ENCODE measurements around the gene RAB31. TPM values are rescaled to one million over a fixed set of nuclear protein-coding genes. Genes with fewer than 3 reads are reported as not detected.

The RAB31 gene
- total RNA-seq, 1 donor from 2014 or later, result 36.8 TPM

GRCh38 chr18:9721893-9722550 is 13.9 kb downstream of the RAB31 start:
- TF ChIP-seq CTCF (IDR thresholded peaks at IDR 0.05), result no peak
- Histone ChIP-seq H3K4me1 (peaks cover 0 to 2% of the 10 kb centered on the region in 2 donors), H3K9me3 (no peaks in the 10 kb centered on the region), H3K27me3 (no peaks in the 10 kb centered on the region), H3K27ac (no peak overlapping the region), H3K4me3 (no peak overlapping the region), H3K36me3 (peaks cover 0 to 12% of the 10 kb centered on the region in 2 donors)
- DNase-seq (ENCODE audit: low spot score in 2 of 2), result no peak
- intact Hi-C loops (cut with DNase I), result no loop called here

GRCh38 chr18:9722691-9723090 is 14.6 kb downstream of the RAB31 start:
- Histone ChIP-seq H3K27ac (no peak overlapping the region), H3K4me3 (no peak overlapping the region), H3K27me3 (no peaks in the 10 kb centered on the region), H3K36me3 (peaks cover 0 to 12% of the 10 kb centered on the region in 2 donors), H3K9me3 (no peaks in the 10 kb centered on the region), H3K4me1 (peaks cover 0 to 2% of the 10 kb centered on the region in 2 donors)
- intact Hi-C loops (cut with DNase I), result no loop called here
- TF ChIP-seq CTCF (IDR thresholded peaks at IDR 0.05), result no peak
- DNase-seq (ENCODE audit: low spot score in 2 of 2), result no peak

GRCh38 chr18:9724797-9725585 is 16.9 kb downstream of the RAB31 start:
- TF ChIP-seq CTCF (IDR thresholded peaks at IDR 0.05), result no peak
- peaks cover 0 to 12% of the 10 kb centered on the region in 2 donors for H3K36me3 ChIP-seq
- H3K27ac ChIP-seq, result no peak overlapping the region
- no peak for DNase-seq (ENCODE audit: low spot score in 2 of 2)
- no peak overlapping the region for H3K4me3 ChIP-seq
- no peaks in the 10 kb centered on the region for H3K27me3 ChIP-seq
- intact Hi-C loops (cut with DNase I), result no loop called here
- H3K9me3 ChIP-seq, result no peaks in the 10 kb centered on the region
- peaks cover 0 to 2% of the 10 kb centered on the region in 2 donors for H3K4me1 ChIP-seq

- no peaks in the 10 kb centered on the region for H3K4me1 ChIP-seq
- DNase-seq (ENCODE audit: low spot score in 2 of 2), result no peak
- no peak overlapping the region for H3K27ac ChIP-seq
- intact Hi-C loops (cut with DNase I), result no loop called here
- TF ChIP-seq CTCF (IDR thresholded peaks at IDR 0.05), result no peak
- H3K4me3 ChIP-seq, result no peak overlapping the region
- H3K36me3 ChIP-seq, result peaks cover 0 to 12% of the 10 kb centered on the region in 2 donors
- H3K27me3 ChIP-seq, result no peaks in the 10 kb centered on the region
- no peaks in the 10 kb centered on the region for H3K9me3 ChIP-seq
Observed at GRCh38 chr18:9726175-9726574, 18.1 kb downstream of the RAB31 start.

- Histone ChIP-seq H3K27me3 (no peaks in the 10 kb centered on the region), H3K36me3 (peaks cover 0 to 12% of the 10 kb centered on the region in 2 donors), H3K9me3 (no peaks in the 10 kb centered on the region), H3K4me1 (no peaks in the 10 kb centered on the region), H3K27ac (no peak overlapping the region), H3K4me3 (no peak overlapping the region)
- DNase-seq (ENCODE audit: low spot score in 2 of 2), result peak in 1 of 2 donors; percentile 56
- TF ChIP-seq CTCF (IDR thresholded peaks at IDR 0.05), result no peak
- intact Hi-C loops (cut with DNase I), result no loop called here
Observed at GRCh38 chr18:9726936-9727335, 18.8 kb downstream of the RAB31 start.
